B cell (primary cell): Measurements from ENCODE around the gene YWHAG. TPM values are rescaled to one million over a fixed set of nuclear protein-coding genes. Genes with fewer than 3 reads are reported as not detected.

Source experiments
- ATAC-seq: fragments of 200-7000 bp; cut with Tn5 transposase; one replicate; pipeline ENCODE4 v1.10.0; 2021; ENCODE audit warnings: low read depth, mild to moderate bottlenecking, moderate number of reproducible peaks, moderate library complexity
- CTCF ChIA-PET: fragments of 350-600 bp; sonication (Branson Sonifier 250); formaldehyde crosslinking; loops from one replicate; lab custom pipeline; 2021; ENCODE audit warnings: antibody characterized with exemption, inconsistent platforms; lab: Charles Lee
- POLR2A ChIA-PET: fragments of 350-600 bp; sonication (Branson Sonifier 250); formaldehyde crosslinking; loops from one replicate; lab custom pipeline; 2021; ENCODE audit warnings: antibody characterized with exemption; lab: Charles Lee
- DNase-seq: peaks from one replicate; pipeline ENCODE4 v3.0.0; 2013
- H2AFZ ChIP-seq: 2 replicates; pipeline ENCODE4 v1.6.1; 2012; ENCODE audit warnings: mild to moderate bottlenecking, low read depth, low read length; ENCODE audit not compliant: insufficient read depth, poor library complexity, severe bottlenecking
- H3K27ac ChIP-seq, 2 donors: 1 replicate in 1 of 2; 2 replicates in 1 of 2; pipeline ENCODE4 v1.5.1; 2012 to 2013; ENCODE audit warnings: low read length in 2 of 2, mild to moderate bottlenecking in 2 of 2, moderate library complexity in 1 of 2
- H3K27me3 ChIP-seq, 4 experiments: fragments of 200-600 bp in 1 of 4; sonication (generic) in 1 of 4; replicated peaks in 1 of 4; 1 replicate in 2 of 4; 2 replicates in 2 of 4; pipeline versions ENCODE4 v1.6.1 to v1.7.0; 2013 to 2016; ENCODE audit warnings: low read length in 3 of 4, mild to moderate bottlenecking in 2 of 4, mixed read lengths in 1 of 4, moderate library complexity in 1 of 4; ENCODE audit not compliant: insufficient read depth in 4 of 4, control insufficient read depth in 3 of 4; ENCODE audit errors: control extremely low read depth in 1 of 4
- H3K36me3 ChIP-seq, 2 experiments: replicated peaks in 1 of 2; 1 replicate in 1 of 2; 2 replicates in 1 of 2; pipeline versions ENCODE4 v1.6.1 to v1.7.1; 2013; ENCODE audit warnings: low read length in 1 of 2; ENCODE audit not compliant: insufficient read depth in 2 of 2, control insufficient read depth in 1 of 2; ENCODE audit errors: control extremely low read depth in 1 of 2, extremely low read depth in 1 of 2
- H3K4me1 ChIP-seq, 2 donors: fragments of 200-600 bp in 1 of 2; sonication (generic) in 1 of 2; 1 replicate in 1 of 2; 2 replicates in 1 of 2; pipeline versions ENCODE4 v1.5.1 to v1.6.1; 2013 to 2017; ENCODE audit warnings: low read length in 2 of 2; ENCODE audit not compliant: control insufficient read depth in 2 of 2, insufficient read depth in 2 of 2
- H3K4me2 ChIP-seq: replicated peaks from 2 replicates; pipeline ENCODE3; 2012; ENCODE audit warnings: mild to moderate bottlenecking, low read depth, low read length; ENCODE audit not compliant: poor library complexity, severe bottlenecking
- H3K4me3 ChIP-seq, 5 experiments: fragments of 200-600 bp in 1 of 5; sonication (generic) in 1 of 5; 1 replicate in 3 of 5; 2 replicates in 2 of 5; pipeline versions ENCODE4 v1.5.1 to v1.7.0; 2011 to 2016; ENCODE audit warnings: low read length in 4 of 5, mild to moderate bottlenecking in 4 of 5, low read depth in 2 of 5, control low read depth in 1 of 5, moderate library complexity in 1 of 5; ENCODE audit not compliant: insufficient read depth in 1 of 5; ENCODE audit errors: control extremely low read depth in 1 of 5, extremely low read depth in 1 of 5
- H3K79me2 ChIP-seq: fragments of 200-600 bp; sonication (generic); one replicate; pipeline ENCODE4 v1.6.0; 2016; ENCODE audit warnings: low read length; ENCODE audit not compliant: control insufficient read depth, insufficient read depth
- H3K9ac ChIP-seq: fragments of 200-600 bp; sonication (generic); 2 replicates; pipeline ENCODE4 v1.6.1; 2017; ENCODE audit warnings: mild to moderate bottlenecking, low read length, moderate library complexity
- H3K9me3 ChIP-seq, 3 donors: one replicate each; pipeline versions ENCODE4 v1.6.1 to v1.7.1; 2013; ENCODE audit warnings: low read length in 2 of 3; ENCODE audit not compliant: control insufficient read depth in 2 of 3, insufficient read depth in 1 of 3; ENCODE audit errors: control extremely low read depth in 1 of 3
- H4K20me1 ChIP-seq: 2 replicates; pipeline ENCODE4 v1.6.0; 2012; ENCODE audit warnings: mild to moderate bottlenecking, low read length; ENCODE audit not compliant: insufficient read depth, control insufficient read depth, poor library complexity, severe bottlenecking
- H3K27ac Mint-ChIP-seq: one replicate; pipeline ENCODE4 v1.8.0; 2021; ENCODE audit warnings: mixed read lengths
- H3K27me3 Mint-ChIP-seq: one replicate; pipeline ENCODE4 v1.8.0; 2021; ENCODE audit warnings: mixed read lengths
- H3K4me1 Mint-ChIP-seq: one replicate; pipeline ENCODE4 v1.8.0; 2021; ENCODE audit warnings: mixed read lengths
- H3K4me3 Mint-ChIP-seq: one replicate; pipeline ENCODE4 v1.8.0; 2021; ENCODE audit warnings: mixed read lengths
- H3K9me3 Mint-ChIP-seq: one replicate; pipeline ENCODE4 v1.8.0; 2022; ENCODE audit warnings: mixed read lengths; ENCODE audit not compliant: insufficient read depth
- EZH2 ChIP-seq: IDR thresholded peaks from 2 replicates; pipeline ENCODE4 v1.6.1; 2012; ENCODE audit warnings: borderline replicate concordance, low read depth, mild to moderate bottlenecking, moderate library complexity, low read length; ENCODE audit not compliant: insufficient read depth, poor library complexity, severe bottlenecking
- WGBS: methylation state at CpG from one replicate; pipeline ENCODE4 v1.1.5; 2013; ENCODE audit warnings: missing lambda C conversion rate; ENCODE audit not compliant: insufficient coverage; 5-methylcytosine and 5-hydroxymethylcytosine counted together
- intact Hi-C: fragments of 100-400 bp; cut with micrococcal nuclease; formaldehyde crosslinking; loops from one replicate; pipeline ENCODE4 v1.10.0; 2022
- polyA plus RNA-seq: library from polyadenylated mRNA; depleted of rRNA; stranded (reverse); fragments of >200 nt; gene quantifications from 2 replicates; pipeline ENCODE4 v1.2.3, GENCODE V29; 2012
- total RNA-seq, 2 donors: library from RNA; stranded (reverse); fragments of 120-200 nt in 1 of 2; gene quantifications; 1 replicate in 1 of 2; 2 replicates in 1 of 2; pipeline versions ENCODE4 v1.2.3 to v1.2.4, GENCODE V29; 2013 to 2022
- TF ChIP-seq, protein P1 (sequence below): fragments of 200-600 bp; IDR thresholded peaks from one replicate; pipeline ENCODE4 v1.8.0; 2022; ENCODE audit warnings: antibody characterized with exemption, mild to moderate bottlenecking

Gene YWHAG
- total and polyA plus RNA-seq, 2 donors (not counting 1 experiment from before 2014, with no cell fraction given), result 6.6 to 51.6 TPM

DNA sequence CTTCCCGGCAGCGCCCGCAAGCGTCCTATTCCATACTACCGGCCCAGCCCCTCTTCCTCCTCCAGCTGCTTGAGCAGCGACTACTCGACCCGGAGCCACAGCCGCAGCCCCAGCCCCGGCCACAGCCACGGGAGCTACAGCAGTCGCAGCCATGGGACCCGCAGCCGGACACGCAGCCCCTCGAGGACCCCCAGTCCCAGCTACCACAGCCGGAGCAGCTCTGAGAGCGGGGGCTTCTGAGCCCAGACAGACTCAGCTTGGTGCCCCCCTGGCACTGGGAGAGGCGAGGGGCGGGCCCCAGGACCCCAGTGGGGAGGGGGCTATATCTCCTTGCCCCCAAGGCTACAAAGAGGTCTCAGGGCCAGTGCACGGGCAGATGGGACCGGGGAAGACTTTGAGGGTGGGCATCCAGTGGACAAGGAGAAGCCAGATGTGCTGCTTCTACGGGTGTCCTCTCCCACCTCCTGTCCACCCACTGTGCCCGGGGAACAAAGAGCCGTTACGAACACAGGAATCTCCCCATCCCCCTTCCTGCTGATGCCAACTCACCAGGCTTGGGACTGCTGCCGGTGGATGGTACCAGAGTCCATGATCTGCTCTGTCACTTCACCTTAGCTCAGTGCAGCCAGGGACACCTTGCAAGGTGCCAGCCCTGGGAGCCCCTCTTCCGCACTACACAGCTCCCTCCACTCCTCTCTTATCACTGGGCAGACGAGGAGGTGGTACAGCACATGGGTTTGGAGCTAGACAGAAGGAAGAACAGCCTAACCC, 73.0 kb downstream of the YWHAG start:
- POLR2A ChIA-PET, result interaction anchor here (0.5 to 0.6 kb wide), 2 partner anchors 41 to 1050 kb away, joined by 4 to 6 read pairs; no protein-coding TSS in a partner anchor
- no peaks in the 10 kb centered on the region for H3K9me3 Mint-ChIP-seq
- WGBS, result 93% methylated on average over 29 of the region's 29 CpGs

More for the DNA sequence above, 73.0 kb downstream of the YWHAG start:
- H3K4me1 Mint-ChIP-seq, result peaks cover 14% of the 10 kb centered on the region
- Histone ChIP-seq H3K79me2 (no peaks in the 10 kb centered on the region), H3K4me3 (no peak overlapping the region), H3K36me3 (no peaks in the 10 kb centered on the region), H3K4me1 (peaks cover 12 to 18% of the 10 kb centered on the region in 2 donors), H3K27ac (no peak overlapping the region), H3K27me3 (peaks cover 0 to 44% (median 15%) of the 10 kb centered on the region in 4 experiments), H3K4me2 (no peak overlapping the region), H4K20me1 (no peaks in the 10 kb centered on the region), H2AFZ (no peak overlapping the region), H3K9me3 (peaks cover 0 to 4% (median 0%) of the 10 kb centered on the region in 3 donors), H3K9ac (no peak overlapping the region)
- no peak for ATAC-seq
- H3K4me3 Mint-ChIP-seq, result no peak overlapping the region
- intact Hi-C loops, result no loop called here
- H3K27ac Mint-ChIP-seq, result no peak overlapping the region
- TF ChIP-seq, protein P1, sequence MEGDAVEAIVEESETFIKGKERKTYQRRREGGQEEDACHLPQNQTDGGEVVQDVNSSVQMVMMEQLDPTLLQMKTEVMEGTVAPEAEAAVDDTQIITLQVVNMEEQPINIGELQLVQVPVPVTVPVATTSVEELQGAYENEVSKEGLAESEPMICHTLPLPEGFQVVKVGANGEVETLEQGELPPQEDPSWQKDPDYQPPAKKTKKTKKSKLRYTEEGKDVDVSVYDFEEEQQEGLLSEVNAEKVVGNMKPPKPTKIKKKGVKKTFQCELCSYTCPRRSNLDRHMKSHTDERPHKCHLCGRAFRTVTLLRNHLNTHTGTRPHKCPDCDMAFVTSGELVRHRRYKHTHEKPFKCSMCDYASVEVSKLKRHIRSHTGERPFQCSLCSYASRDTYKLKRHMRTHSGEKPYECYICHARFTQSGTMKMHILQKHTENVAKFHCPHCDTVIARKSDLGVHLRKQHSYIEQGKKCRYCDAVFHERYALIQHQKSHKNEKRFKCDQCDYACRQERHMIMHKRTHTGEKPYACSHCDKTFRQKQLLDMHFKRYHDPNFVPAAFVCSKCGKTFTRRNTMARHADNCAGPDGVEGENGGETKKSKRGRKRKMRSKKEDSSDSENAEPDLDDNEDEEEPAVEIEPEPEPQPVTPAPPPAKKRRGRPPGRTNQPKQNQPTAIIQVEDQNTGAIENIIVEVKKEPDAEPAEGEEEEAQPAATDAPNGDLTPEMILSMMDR, result no peak
- TF ChIP-seq EZH2, result no peak
- peaks cover 26% of the 10 kb centered on the region for H3K27me3 Mint-ChIP-seq
- no peak for DNase-seq
- CTCF ChIA-PET, result interaction anchor here (0.7 to 1.1 kb wide), 3 partner anchors 24 to 28 kb away, joined by 3 read pairs; no protein-coding TSS in a partner anchor
